SU-DHL-6 (cell line): Measurements from ENCODE around the gene NTNG1.

Experiments used
- CTCF ChIP-seq: fragments of 200-600 bp; sonication (generic); IDR thresholded peaks from one replicate; pipeline ENCODE4 v1.5.1; 2017; ENCODE audit warnings: antibody characterized with exemption, mild to moderate bottlenecking, low read length, moderate library complexity; ENCODE audit not compliant: insufficient read depth, poor library complexity, severe bottlenecking
- EZH2phosphoT487 ChIP-seq: fragments of 200-600 bp; sonication (generic), shearing (Covaris generic); conservative IDR thresholded peaks from 2 replicates; pipeline ENCODE4 v1.6.1; 2018; ENCODE audit warnings: mild to moderate bottlenecking, antibody characterized with exemption, low read length, moderate library complexity, mixed read lengths

GRCh38 chr1:107529511-107530149, 388.8 kb downstream of the NTNG1 start:
- TF ChIP-seq EZH2phosphoT487, result no peak
- TF ChIP-seq CTCF, result peak; percentile 68
